PC-9 (cell line): ENCODE data around the gene GRWD1.

Experiments
- CTCF ChIP-seq: fragments of 200-600 bp; sonication (generic); conservative IDR thresholded peaks from 2 replicates; pipeline ENCODE4 v1.6.1; 2017; ENCODE audit warnings: mixed run types, antibody characterized with exemption, mild to moderate bottlenecking, moderate library complexity
- EZH2 ChIP-seq: fragments of 200-600 bp; sonication (generic); IDR thresholded peaks from 2 replicates; pipeline ENCODE4 v1.8.0; 2017; ENCODE audit warnings: antibody characterized with exemption, low read depth

DNA sequence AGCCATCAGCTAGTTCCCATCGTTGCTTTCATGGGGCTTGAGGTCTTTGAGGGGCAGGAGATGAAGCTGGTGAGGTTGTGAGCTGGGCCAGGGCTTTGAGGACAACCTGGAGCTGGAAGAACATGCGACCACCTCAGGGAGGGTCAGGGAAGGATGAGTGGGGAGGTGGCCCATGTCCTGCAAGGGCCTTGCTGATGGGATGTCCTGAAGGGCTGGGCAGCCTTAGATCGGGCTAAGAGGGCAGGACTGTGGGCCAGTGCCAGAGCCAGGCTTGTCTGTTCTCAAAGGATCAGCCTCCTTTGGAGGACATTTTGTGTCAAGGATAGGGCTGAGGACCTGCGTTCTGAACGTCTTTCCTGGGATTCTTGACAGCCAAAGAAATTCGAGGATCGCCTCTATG lies 33.9 kb downstream of the GRWD1 start:
- TF ChIP-seq CTCF (no peak), EZH2 (no peak)
